Measurements from ENCODE around the gene CTSF.

DNA sequence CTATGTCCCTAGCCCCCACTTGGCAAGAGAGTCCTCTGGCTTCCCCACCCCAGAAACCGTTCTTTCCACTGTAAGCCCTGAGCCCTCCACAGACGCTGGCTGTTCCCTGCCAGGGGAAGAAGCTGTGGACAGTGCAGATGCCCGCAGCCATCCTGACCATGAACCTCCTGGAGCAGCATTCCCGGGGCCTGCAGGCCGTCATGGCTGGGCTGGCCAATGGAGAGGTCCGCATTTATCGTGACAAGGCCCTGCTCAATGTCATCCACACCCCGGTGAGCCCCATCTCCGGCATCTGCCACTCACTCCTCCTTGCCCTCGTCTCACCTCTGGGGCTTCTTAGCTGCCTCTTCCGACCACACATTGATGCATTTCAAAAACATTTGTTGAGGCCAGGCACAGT, 44.8 kb downstream of the CTSF start:
- TF ChIP-seq CTCF (IDR thresholded peaks at IDR 0.05) (no peak), POLR2A (IDR thresholded peaks at IDR 0.05) (no peak), POLR2AphosphoS5 (IDR thresholded peaks at IDR 0.05) (no peak)
